Breast epithelium (tissue), 4 donors: ENCODE data around the gene POGLUT2. TPM values are rescaled to one million over a fixed set of nuclear protein-coding genes. Genes with fewer than 3 reads are reported as not detected.
"Not testable (repeated sequence)": the region's sequence is repeated elsewhere in the genome, so short reads cannot be mapped to it uniquely, and the experiment has no call there.

Experiments
- DNase-seq, 2 donors: peaks; one replicate each; pipeline ENCODE4 v3.0.0-alpha.2; 2019; ENCODE audit warnings: low spot score in 2 of 2
- H3K27ac ChIP-seq, 2 donors: fragments of 200-600 bp; sonication (generic) in 1 of 2; one replicate each; pipeline ENCODE4 v1.5.1; 2016 to 2019; ENCODE audit warnings: mild to moderate bottlenecking in 1 of 2
- H3K27me3 ChIP-seq, 2 donors: fragments of 200-600 bp; sonication (generic) in 1 of 2; one replicate each; pipeline versions ENCODE4 v1.5.1 to v1.6.0; 2017 to 2019; ENCODE audit warnings: control low read depth in 1 of 2, mild to moderate bottlenecking in 1 of 2
- H3K36me3 ChIP-seq: fragments of 200-600 bp; one replicate; pipeline ENCODE4 v1.5.1; 2019
- H3K4me1 ChIP-seq, 2 donors: fragments of 200-600 bp; sonication (generic); one replicate each; pipeline ENCODE4 v1.5.1; 2016 to 2019; ENCODE audit warnings: control low read depth in 1 of 2
- H3K4me3 ChIP-seq, 3 donors: fragments of 200-600 bp; sonication (generic); 1 replicate in 2 of 3; 2 replicates in 1 of 3; pipeline ENCODE4 v1.5.1; 2016 to 2019; ENCODE audit warnings: mild to moderate bottlenecking in 3 of 3, moderate library complexity in 2 of 3
- H3K9me3 ChIP-seq, 2 donors: fragments of 200-600 bp; sonication (generic) in 1 of 2; one replicate each; pipeline ENCODE4 v1.5.1; 2016 to 2019; ENCODE audit warnings: control low read depth in 1 of 2
- POLR2A ChIP-seq: fragments of 450-650 bp; IDR thresholded peaks from one replicate; pipeline ENCODE4 v1.6.1; 2016; ENCODE audit warnings: antibody characterized with exemption, mild to moderate bottlenecking, moderate library complexity
- POLR2AphosphoS5 ChIP-seq, 3 donors: sonication (generic); formaldehyde crosslinking; IDR thresholded peaks; one replicate each; pipeline ENCODE4 v1.6.1; 2017; ENCODE audit warnings: antibody characterized with exemption in 3 of 3
- intact Hi-C: fragments of 100-400 bp; cut with DNase I; formaldehyde crosslinking; loops from one replicate; pipeline ENCODE4 v1.15.1; 2023; ENCODE audit warnings: low total_unique reads
- total RNA-seq, 3 donors: library from RNA; depleted of rRNA; stranded (reverse); fragments of >200 nt; gene quantifications; one replicate each; pipeline ENCODE4 v1.1.0, GENCODE V29; 2016
- TF ChIP-seq, protein P1 (sequence below), 3 donors: fragments of 450-650 bp; IDR thresholded peaks; one replicate each; pipeline ENCODE4 v1.5.1; 2016 to 2017; ENCODE audit warnings: antibody characterized with exemption in 3 of 3, mild to moderate bottlenecking in 3 of 3, moderate library complexity in 3 of 3

The POGLUT2 gene
- total RNA-seq, 3 donors from 2014 or later: 3.2 to 5.9 (median 5.9) TPM

DNA sequence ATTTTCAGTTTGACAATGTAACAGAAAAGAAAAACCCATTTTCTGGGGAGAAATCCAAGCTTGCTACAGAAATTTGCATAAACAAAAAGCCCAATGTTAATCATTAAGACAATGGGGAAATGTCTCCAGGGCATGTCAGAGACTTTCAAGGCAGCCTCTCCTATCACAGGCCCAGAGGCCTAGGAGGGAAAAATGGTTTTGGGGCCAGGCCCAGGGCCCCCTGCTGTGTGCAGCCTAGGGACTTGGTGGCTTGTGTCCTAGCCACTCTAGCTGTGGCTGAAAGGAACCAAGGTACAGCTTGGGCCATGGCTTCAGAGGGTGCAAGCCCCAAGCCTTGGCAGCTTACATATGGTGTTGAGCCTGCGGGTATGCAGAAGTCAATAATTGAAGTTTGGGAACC lies 17.2 kb downstream of the POGLUT2 start:
- no peak overlapping the region for H3K4me3 ChIP-seq
- TF ChIP-seq POLR2A (no peak), POLR2AphosphoS5 (IDR thresholded peaks at IDR 0.05) (no peak)
- TF ChIP-seq, protein P1, sequence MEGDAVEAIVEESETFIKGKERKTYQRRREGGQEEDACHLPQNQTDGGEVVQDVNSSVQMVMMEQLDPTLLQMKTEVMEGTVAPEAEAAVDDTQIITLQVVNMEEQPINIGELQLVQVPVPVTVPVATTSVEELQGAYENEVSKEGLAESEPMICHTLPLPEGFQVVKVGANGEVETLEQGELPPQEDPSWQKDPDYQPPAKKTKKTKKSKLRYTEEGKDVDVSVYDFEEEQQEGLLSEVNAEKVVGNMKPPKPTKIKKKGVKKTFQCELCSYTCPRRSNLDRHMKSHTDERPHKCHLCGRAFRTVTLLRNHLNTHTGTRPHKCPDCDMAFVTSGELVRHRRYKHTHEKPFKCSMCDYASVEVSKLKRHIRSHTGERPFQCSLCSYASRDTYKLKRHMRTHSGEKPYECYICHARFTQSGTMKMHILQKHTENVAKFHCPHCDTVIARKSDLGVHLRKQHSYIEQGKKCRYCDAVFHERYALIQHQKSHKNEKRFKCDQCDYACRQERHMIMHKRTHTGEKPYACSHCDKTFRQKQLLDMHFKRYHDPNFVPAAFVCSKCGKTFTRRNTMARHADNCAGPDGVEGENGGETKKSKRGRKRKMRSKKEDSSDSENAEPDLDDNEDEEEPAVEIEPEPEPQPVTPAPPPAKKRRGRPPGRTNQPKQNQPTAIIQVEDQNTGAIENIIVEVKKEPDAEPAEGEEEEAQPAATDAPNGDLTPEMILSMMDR (IDR thresholded peaks at IDR 0.05): no peak
- no peak for DNase-seq
- H3K27me3 ChIP-seq: no peaks in the 10 kb centered on the region
- H3K27ac ChIP-seq: no peak overlapping the region
- intact Hi-C loops: no loop called here
- no peaks in the 10 kb centered on the region for H3K9me3 ChIP-seq
- H3K4me1 ChIP-seq: no peaks in the 10 kb centered on the region
- no peaks in the 10 kb centered on the region for H3K36me3 ChIP-seq

DNA sequence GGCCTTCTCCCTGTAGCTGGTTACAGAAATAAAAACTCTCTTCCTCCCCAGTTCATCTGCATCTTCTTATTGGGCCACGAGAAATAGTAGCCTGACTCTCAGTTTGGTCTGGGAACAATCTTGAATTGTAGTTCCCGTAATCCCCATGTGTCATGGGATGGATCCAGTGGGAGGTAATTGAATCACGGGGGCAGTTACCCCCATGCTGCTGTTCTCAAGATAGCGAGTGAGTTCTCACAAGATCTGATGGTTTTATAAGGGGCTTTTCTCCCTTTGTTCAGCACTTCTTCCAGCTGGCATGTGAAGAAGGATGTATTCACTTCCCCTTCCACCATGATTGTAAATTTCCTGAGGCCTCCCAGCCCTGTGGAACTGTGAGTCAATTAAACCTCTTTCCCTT lies 18.1 kb downstream of the POGLUT2 start:
- H3K36me3 ChIP-seq, H3K4me1 ChIP-seq, H3K27me3 ChIP-seq, H3K27ac ChIP-seq, H3K9me3 ChIP-seq, H3K4me3 ChIP-seq, intact Hi-C loops, DNase-seq: not testable (repeated sequence)

DNA sequence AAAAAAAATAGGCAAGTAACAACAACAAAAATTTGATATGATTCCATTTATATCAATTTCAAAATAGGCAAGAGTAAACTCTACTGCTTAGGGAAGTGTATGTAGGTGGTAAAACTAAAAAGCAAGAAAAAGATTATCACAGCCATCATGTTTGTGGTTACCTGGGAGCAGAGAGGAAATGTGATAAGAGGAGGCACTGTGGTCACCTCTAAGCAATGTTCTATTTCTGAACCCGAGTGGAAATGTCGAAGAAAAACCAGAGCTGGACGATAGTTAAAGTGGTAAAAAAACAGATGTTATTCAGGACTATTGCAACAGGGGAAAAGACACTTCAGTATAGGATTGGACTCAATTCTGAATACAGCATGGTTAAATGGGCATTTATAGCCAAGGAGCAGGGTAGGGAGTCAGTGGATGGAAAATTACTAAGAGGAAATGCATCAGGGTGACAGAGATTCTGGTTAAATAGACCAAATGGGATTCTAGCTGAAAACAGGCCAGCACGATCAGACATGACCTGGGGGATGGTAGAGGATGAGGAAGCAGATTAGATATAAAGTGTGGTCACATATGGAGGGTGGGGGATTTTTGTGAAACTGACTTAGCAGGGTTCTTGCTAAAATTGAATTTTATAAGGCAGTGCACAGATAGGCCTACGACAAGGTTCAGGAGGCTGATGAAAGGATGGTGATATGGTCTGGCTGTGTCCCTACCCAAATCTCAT lies 19.2 kb downstream of the POGLUT2 start:
- H3K27ac ChIP-seq: no peak overlapping the region
- no peaks in the 10 kb centered on the region for H3K9me3 ChIP-seq
- no peak overlapping the region for H3K4me3 ChIP-seq
- H3K36me3 ChIP-seq: no peaks in the 10 kb centered on the region
- H3K27me3 ChIP-seq: no peaks in the 10 kb centered on the region
- no peak for TF ChIP-seq POLR2A
- TF ChIP-seq POLR2AphosphoS5 (IDR thresholded peaks at IDR 0.05): no peak
- TF ChIP-seq, protein P1 (IDR thresholded peaks at IDR 0.05): no peak
- H3K4me1 ChIP-seq: no peaks in the 10 kb centered on the region
- intact Hi-C loops: no loop called here
- no peak for DNase-seq

DNA sequence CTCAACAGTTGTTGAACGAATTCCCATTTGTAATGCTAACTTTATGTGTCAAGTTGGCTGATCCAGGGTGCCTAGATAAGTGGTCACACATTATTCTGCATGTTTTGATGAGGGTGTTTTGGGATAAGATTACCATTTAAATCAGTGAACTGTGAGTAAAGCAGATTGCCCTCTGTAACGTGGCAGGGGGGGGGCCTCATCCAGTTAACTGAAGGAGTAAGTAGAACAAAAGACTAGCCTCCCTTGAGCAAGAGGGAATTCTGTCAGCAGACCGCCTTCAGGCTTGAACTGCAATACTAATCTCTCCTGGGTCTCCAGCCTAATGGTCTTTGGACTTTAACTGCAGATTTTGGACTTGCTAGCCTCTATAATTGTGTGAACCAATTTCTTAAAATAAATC lies 21.0 kb downstream of the POGLUT2 start:
- TF ChIP-seq, protein P1 (IDR thresholded peaks at IDR 0.05): no peak
- no peak for TF ChIP-seq POLR2A
- TF ChIP-seq POLR2AphosphoS5 (IDR thresholded peaks at IDR 0.05): no peak
- no peaks in the 10 kb centered on the region for H3K9me3 ChIP-seq
- no peak overlapping the region for H3K4me3 ChIP-seq
- no peaks in the 10 kb centered on the region for H3K36me3 ChIP-seq
- intact Hi-C loops: no loop called here
- no peaks in the 10 kb centered on the region for H3K27me3 ChIP-seq
- no peak for DNase-seq
- no peaks in the 10 kb centered on the region for H3K4me1 ChIP-seq
- no peak overlapping the region for H3K27ac ChIP-seq

DNA sequence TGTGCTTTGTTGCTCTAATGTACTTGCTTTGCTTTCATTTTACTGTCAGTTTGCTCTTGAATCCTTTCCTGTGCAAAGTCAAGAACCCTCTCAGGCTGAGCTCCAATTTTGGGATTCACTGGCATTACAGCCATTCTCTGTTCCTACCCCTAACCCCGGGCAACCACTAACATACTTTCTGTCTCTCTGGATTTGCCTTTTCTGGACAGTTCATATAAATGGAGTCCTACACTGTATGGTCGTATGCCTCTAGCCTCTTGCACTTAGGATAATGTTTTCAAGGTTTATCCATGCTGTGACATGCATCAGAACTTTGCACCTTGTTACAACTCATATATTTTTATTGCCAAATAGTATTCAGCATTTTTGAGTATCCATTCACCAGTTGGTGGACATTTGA lies 22.5 kb downstream of the POGLUT2 start:
- Histone ChIP-seq H3K27me3 (no peaks in the 10 kb centered on the region), H3K4me1 (no peaks in the 10 kb centered on the region), H3K36me3 (no peaks in the 10 kb centered on the region), H3K9me3 (no peaks in the 10 kb centered on the region), H3K4me3 (no peak overlapping the region), H3K27ac (no peak overlapping the region)
- no peak for TF ChIP-seq POLR2AphosphoS5 (IDR thresholded peaks at IDR 0.05)
- TF ChIP-seq, protein P1 (IDR thresholded peaks at IDR 0.05): no peak
- no peak for TF ChIP-seq POLR2A
- intact Hi-C loops: no loop called here
- DNase-seq: no peak
